Peyer's patch (tissue), 4 donors: Measurements from ENCODE around the gene TCEANC2. TPM values are rescaled to one million over a fixed set of nuclear protein-coding genes. Genes with fewer than 3 reads are reported as not detected.

Source experiments
- DNase-seq, 3 donors: peaks; one replicate each; pipeline ENCODE4 v3.0.0-alpha.2; 2017 to 2019
- H3K27ac ChIP-seq, 4 donors: fragments of 200-600 bp; sonication (generic); one replicate each; pipeline ENCODE4 v1.5.1; 2016 to 2019
- H3K27me3 ChIP-seq, 2 donors: fragments of 200-600 bp; sonication (generic); one replicate each; pipeline ENCODE4 v1.5.1; 2019
- H3K36me3 ChIP-seq, 3 donors: fragments of 200-600 bp; sonication (generic); one replicate each; pipeline ENCODE4 v1.5.1; 2016 to 2019
- H3K4me1 ChIP-seq, 4 donors: fragments of 200-600 bp; sonication (generic); one replicate each; pipeline ENCODE4 v1.5.1; 2016 to 2019
- H3K4me3 ChIP-seq, 4 donors: fragments of 200-600 bp; sonication (generic); 1 replicate in 3 of 4; 2 replicates in 1 of 4; pipeline ENCODE4 v1.5.1; 2016 to 2019; ENCODE audit warnings: mild to moderate bottlenecking in 1 of 4
- H3K9me3 ChIP-seq, 4 donors: fragments of 200-600 bp; sonication (generic); one replicate each; pipeline ENCODE4 v1.5.1; 2016 to 2019; ENCODE audit warnings: mild to moderate bottlenecking in 1 of 4
- POLR2A ChIP-seq, 2 donors: fragments of 450-650 bp; IDR thresholded peaks; one replicate each; pipeline ENCODE4 v1.5.1; 2017; ENCODE audit warnings: antibody characterized with exemption in 2 of 2, mild to moderate bottlenecking in 2 of 2, moderate library complexity in 2 of 2
- total RNA-seq, 4 donors: library from RNA; depleted of rRNA; stranded (reverse); fragments of >200 nt; gene quantifications; one replicate each; pipeline ENCODE4 v1.1.0, GENCODE V29; 2016
- TF ChIP-seq, protein P1 (sequence below), 6 experiments: fragments of 450-650 bp in 4 of 6; fragments of 200-600 bp in 2 of 6; sonication (generic) in 1 of 6; IDR thresholded peaks; one replicate each; pipeline ENCODE4 v1.5.1; 2017 to 2019; ENCODE audit warnings: antibody characterized with exemption in 6 of 6, mild to moderate bottlenecking in 3 of 6, moderate library complexity in 1 of 6

Gene TCEANC2
- total RNA-seq, 4 donors from 2014 or later, result 3.0 to 6.6 (median 5.3) TPM

DNA sequence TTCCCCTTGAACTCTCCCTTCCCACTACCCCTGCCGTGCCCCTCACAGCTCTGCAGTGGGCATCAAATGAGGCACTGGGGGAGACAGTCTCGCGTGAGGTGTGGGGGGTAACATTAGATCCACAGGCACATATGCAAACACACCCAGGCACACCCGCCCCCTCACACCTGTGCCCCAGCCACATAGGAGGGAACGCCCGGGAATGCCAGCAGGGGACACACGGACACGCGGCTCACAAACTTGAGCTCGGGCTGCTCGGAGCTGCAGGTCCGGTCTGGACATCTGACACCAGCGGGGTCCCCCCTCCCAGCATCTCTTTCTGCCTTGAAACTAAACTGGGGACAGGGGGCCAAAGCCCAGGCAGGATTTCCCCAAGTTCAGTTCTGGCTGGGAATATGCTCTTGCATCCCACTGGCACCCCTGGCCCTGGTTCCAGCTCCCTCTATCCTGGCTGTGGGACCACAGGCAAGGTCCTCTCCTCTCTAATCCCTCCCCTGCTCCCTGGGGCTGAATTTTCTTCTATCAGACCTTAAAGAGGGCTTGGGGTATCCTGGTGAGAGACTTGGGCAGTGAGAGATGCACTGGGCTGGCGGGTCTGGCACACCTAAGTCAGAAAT is 68.8 kb downstream of the TCEANC2 start:
- H3K4me3 ChIP-seq, result peak overlapping the region in 2 of 4 donors; percentile 18 to 33
- TF ChIP-seq, protein P1, sequence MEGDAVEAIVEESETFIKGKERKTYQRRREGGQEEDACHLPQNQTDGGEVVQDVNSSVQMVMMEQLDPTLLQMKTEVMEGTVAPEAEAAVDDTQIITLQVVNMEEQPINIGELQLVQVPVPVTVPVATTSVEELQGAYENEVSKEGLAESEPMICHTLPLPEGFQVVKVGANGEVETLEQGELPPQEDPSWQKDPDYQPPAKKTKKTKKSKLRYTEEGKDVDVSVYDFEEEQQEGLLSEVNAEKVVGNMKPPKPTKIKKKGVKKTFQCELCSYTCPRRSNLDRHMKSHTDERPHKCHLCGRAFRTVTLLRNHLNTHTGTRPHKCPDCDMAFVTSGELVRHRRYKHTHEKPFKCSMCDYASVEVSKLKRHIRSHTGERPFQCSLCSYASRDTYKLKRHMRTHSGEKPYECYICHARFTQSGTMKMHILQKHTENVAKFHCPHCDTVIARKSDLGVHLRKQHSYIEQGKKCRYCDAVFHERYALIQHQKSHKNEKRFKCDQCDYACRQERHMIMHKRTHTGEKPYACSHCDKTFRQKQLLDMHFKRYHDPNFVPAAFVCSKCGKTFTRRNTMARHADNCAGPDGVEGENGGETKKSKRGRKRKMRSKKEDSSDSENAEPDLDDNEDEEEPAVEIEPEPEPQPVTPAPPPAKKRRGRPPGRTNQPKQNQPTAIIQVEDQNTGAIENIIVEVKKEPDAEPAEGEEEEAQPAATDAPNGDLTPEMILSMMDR (IDR thresholded peaks at IDR 0.05), result no peak
- TF ChIP-seq POLR2A (IDR thresholded peaks at IDR 0.05), result no peak
- H3K27me3 ChIP-seq, result no peaks in the 10 kb centered on the region
- no peaks in the 10 kb centered on the region for H3K36me3 ChIP-seq
- H3K4me1 ChIP-seq, result peaks cover 0 to 18% (median 0%) of the 10 kb centered on the region in 4 donors
- peak in 1 of 3 donors; percentile 62 for DNase-seq
- H3K27ac ChIP-seq, result no peak overlapping the region
- H3K9me3 ChIP-seq, result no peaks in the 10 kb centered on the region

DNA sequence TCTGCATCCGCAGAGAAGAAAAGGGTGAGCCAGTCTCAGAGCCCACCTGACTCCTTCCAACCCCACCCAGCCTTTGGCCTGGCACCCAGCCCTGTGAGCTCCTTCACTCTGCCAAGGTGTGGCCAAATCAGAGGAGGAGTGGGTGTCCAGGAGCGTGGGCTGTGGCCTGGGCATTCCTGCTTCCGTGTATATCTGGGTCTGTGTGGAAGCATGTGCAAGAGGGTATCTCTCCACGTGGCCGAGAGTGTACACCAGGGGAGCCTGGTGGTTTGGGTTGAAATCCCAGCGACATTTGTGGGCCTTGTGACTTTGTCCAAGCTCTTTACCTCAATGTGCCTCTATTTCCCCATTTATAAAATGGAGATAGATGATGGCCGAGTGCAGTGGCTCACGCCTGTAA is 69.6 kb downstream of the TCEANC2 start:
- no peak for DNase-seq
- Histone ChIP-seq H3K4me3 (no peak overlapping the region), H3K36me3 (no peaks in the 10 kb centered on the region), H3K9me3 (no peaks in the 10 kb centered on the region), H3K27ac (no peak overlapping the region), H3K4me1 (peaks cover 0 to 18% (median 0%) of the 10 kb centered on the region in 4 donors), H3K27me3 (no peaks in the 10 kb centered on the region)
- TF ChIP-seq, protein P1 (IDR thresholded peaks at IDR 0.05), result no peak
- no peak for TF ChIP-seq POLR2A (IDR thresholded peaks at IDR 0.05)

DNA sequence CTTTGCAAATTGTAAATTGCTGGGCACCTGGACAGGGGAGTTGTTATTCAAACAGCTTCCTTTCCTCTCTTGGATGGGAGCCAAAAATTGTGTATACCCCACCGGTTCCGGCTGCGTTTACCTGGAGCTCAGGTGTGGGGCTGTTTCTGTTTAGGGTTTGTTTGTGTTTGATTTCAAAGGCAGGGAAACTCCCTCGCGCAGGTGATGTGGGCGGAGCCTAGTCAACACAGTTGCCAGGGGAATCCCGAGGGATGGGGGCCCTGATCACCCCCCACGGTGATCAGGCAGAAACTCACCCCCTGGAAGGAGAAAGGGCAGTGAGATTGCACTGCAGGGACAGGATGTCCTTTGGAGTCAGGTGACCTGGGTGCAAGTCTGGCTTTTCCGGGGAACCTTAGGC is 71.1 kb downstream of the TCEANC2 start:
- TF ChIP-seq POLR2A (IDR thresholded peaks at IDR 0.05), result no peak
- TF ChIP-seq, protein P1 (IDR thresholded peaks at IDR 0.05), result no peak
- Histone ChIP-seq H3K9me3 (no peaks in the 10 kb centered on the region), H3K4me1 (peaks cover 0 to 18% (median 0%) of the 10 kb centered on the region in 4 donors), H3K36me3 (no peaks in the 10 kb centered on the region), H3K27ac (no peak overlapping the region), H3K27me3 (no peaks in the 10 kb centered on the region), H3K4me3 (no peak overlapping the region)
- DNase-seq, result peak in 2 of 3 donors; percentile 53 to 68

DNA sequence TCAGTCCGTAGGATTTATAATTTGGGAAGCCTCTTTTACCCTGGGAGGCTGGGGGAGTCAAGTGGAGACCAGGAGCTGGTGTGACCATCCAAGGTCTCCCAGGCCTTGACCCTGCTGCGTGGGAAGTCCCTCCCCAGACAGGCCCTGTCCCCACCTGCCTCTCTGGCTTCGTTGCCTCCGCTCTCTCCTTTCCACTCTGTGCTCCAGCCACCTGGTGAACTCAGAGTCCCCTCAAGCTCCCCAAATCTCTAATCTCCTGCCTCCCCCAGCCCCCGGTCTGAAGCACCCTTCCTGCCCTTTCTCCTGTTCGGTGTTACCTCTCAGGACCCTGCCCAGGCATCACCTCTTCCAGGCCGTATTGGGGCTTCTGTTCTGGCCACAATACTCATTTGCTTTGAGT is 71.5 kb downstream of the TCEANC2 start:
- no peak for TF ChIP-seq POLR2A (IDR thresholded peaks at IDR 0.05)
- TF ChIP-seq, protein P1 (IDR thresholded peaks at IDR 0.05), result no peak
- Histone ChIP-seq H3K4me3 (no peak overlapping the region), H3K36me3 (no peaks in the 10 kb centered on the region), H3K9me3 (no peaks in the 10 kb centered on the region), H3K27ac (no peak overlapping the region), H3K4me1 (peaks cover 0 to 18% (median 0%) of the 10 kb centered on the region in 4 donors), H3K27me3 (no peaks in the 10 kb centered on the region)
- DNase-seq, result no peak

DNA sequence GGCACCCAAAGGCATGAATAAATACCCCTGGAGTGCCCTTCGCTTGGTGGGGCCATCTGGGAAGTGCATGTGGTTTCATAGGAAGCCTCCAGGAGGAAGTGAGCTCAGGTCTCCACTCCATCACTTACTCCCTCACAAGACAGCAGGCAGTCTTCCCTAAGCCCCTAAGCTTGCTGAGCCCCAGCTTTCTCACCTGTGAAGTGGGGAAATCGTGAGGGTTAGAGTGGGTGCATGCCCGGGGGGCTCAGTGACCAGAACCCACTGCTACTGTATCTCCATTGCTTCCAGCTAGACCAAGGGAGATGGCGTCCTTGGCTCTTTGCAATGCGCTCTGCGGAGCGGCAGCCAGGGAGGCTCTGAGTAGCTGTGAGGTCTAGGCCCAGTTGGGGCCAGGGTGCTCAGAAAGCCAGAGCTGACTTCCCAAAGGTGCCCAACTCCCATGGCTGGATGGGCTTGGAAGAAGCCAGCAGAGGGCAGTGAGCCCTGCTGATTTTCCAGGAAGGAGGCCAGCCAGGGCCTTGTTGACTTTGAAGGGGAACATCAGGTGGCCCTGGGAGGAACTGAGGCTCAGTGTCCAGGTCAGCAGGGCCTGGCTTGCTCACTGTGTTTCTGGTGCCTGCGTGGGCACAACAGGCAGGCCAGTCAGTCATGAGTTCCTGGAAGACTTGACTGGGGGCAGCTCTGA is 72.1 kb downstream of the TCEANC2 start:
- Histone ChIP-seq H3K4me3 (no peak overlapping the region), H3K27ac (no peak overlapping the region), H3K27me3 (no peaks in the 10 kb centered on the region), H3K9me3 (no peaks in the 10 kb centered on the region), H3K4me1 (peaks cover 0 to 18% (median 0%) of the 10 kb centered on the region in 4 donors), H3K36me3 (no peaks in the 10 kb centered on the region)
- no peak for DNase-seq
- TF ChIP-seq, protein P1 (IDR thresholded peaks at IDR 0.05), result peak in 3 of 6 experiments; percentile 16 to 26 (median 26)
- no peak for TF ChIP-seq POLR2A (IDR thresholded peaks at IDR 0.05)
